Ectodermal cell (in vitro differentiated cells): ENCODE measurements around the gene DIPK1B.
"Not testable (repeated sequence)": the region's sequence is repeated elsewhere in the genome, so short reads cannot be mapped to it uniquely, and the experiment has no call there.

Experiments used
- H3K27ac ChIP-seq: 2 replicates; pipeline ENCODE4 v1.7.0; 2013; ENCODE audit warnings: mild to moderate bottlenecking, low read depth, low read length; ENCODE audit not compliant: insufficient read depth, poor library complexity, severe bottlenecking
- H3K27me3 ChIP-seq: 2 replicates; pipeline ENCODE4 v1.7.0; 2013; ENCODE audit warnings: mild to moderate bottlenecking, low read length; ENCODE audit not compliant: insufficient read depth, control insufficient read depth, poor library complexity, severe bottlenecking
- H3K36me3 ChIP-seq: one replicate; pipeline ENCODE4 v1.7.0; 2013; ENCODE audit warnings: low read length; ENCODE audit not compliant: control insufficient read depth, insufficient read depth
- H3K4me1 ChIP-seq: one replicate; pipeline ENCODE4 v1.7.0; 2013; ENCODE audit warnings: low read length; ENCODE audit not compliant: control insufficient read depth, insufficient read depth
- H3K4me3 ChIP-seq: 2 replicates; pipeline ENCODE4 v1.7.0; 2013; ENCODE audit warnings: low read depth, low read length, control low read depth; ENCODE audit not compliant: insufficient read depth
- H3K9me3 ChIP-seq: 2 replicates; pipeline ENCODE4 v1.7.0; 2013; ENCODE audit warnings: mild to moderate bottlenecking, low read length, moderate library complexity; ENCODE audit not compliant: control insufficient read depth
- WGBS, 2 experiments: methylation state at CpG; one replicate each; pipeline ENCODE4 v1.1.7; 2013; ENCODE audit warnings: missing lambda C conversion rate in 2 of 2; 5-methylcytosine and 5-hydroxymethylcytosine counted together

The DIPK1B gene

DNA sequence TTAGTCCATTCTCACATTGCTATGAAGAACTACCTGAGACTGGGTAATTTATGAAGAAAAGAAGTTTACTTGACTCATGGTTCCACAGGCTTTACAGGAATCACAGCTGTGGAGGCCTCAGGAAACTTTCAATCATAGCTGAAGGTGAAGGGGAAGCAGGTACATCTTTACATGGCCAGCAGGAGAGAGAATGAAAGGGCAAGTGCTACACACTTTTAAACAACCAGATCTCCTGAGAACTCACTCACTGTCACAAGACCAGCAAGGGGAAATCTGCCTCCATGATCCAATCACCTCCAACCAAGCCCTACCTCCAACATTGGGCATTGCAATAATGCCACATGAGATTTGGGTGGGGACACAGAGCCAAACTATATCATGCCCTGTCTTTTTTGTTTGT lies 39.4 kb downstream of the DIPK1B start:
- Histone ChIP-seq H3K4me1 (peaks cover 4% of the 10 kb centered on the region), H3K9me3 (no peaks in the 10 kb centered on the region), H3K36me3 (no peaks in the 10 kb centered on the region)

DNA sequence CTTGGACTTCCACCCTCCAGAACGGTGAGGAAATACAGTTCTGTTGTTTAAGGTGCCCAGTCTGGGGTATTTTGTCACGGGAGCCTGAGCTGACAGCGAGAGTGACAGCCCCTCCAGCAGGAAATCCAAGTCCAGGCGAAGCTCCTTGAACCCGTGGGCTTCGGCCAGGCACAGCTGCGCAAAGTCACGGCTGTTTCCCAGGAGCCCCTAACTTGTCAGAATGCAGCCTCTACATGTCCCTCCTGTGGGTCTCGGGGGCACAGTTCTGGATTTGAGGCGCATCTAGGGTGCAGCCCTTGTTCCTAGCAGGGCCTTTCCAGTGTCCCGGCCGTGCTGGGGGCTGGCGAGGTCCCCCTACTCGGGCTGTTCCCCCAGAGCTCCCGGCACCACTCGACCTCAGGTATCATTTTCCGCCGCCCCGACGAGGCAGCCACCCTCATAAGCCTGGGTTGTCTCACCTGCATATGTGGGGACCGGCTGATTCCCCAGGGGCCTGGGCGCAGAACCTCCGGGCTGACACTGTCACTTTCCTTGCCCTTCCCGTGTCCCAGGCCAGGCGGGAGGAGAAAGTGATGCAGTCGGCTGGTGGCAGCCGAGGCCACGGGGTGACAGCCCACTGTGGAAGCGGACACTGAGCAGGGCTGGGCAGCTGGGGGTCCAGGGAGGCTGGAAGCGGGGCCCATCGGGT lies 41.1 kb downstream of the DIPK1B start:
- no peaks in the 10 kb centered on the region for H3K27me3 ChIP-seq
- no peak overlapping the region for H3K27ac ChIP-seq
- H3K4me3 ChIP-seq: no peak overlapping the region
- H3K36me3 ChIP-seq: no peaks in the 10 kb centered on the region
- H3K4me1 ChIP-seq: peaks cover 4% of the 10 kb centered on the region
- 88 to 89% methylated on average over 31 of the region's 31 CpGs for WGBS, 2 experiments
- H3K9me3 ChIP-seq: no peaks in the 10 kb centered on the region

More for the DNA sequence above, 39.4 kb downstream of the DIPK1B start:
- no peak overlapping the region for H3K27ac ChIP-seq
- no peak overlapping the region for H3K4me3 ChIP-seq
- H3K27me3 ChIP-seq: no peaks in the 10 kb centered on the region

DNA sequence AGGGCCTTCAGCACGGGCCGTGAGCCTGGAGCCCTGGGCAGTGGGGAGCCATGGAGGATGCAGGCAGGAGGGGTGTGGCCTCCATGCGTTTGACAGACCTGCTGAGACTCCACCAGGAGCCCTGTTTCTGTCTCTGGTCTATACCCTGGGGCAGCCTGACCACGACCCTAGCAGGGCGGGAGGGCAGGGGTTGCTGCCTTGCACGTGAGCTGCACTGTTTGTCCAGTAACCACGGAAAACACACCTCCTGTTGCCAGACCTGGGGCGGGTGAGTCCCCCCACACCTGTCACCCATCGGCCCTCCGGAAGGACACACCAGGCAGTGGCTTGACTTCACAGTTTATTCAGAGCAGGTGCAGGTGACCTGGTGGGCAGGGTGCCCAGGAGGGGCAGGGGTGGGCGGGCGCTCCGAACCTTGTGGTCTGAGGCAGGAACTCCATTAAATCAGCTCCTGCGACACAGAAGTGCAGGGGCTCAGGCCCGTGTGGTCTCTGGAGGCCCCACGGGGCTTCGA lies 41.7 kb downstream of the DIPK1B start:
- Histone ChIP-seq H3K27ac (no peak overlapping the region), H3K4me3 (no peak overlapping the region), H3K27me3 (no peaks in the 10 kb centered on the region), H3K9me3 (no peaks in the 10 kb centered on the region), H3K4me1 (peaks cover 4% of the 10 kb centered on the region), H3K36me3 (no peaks in the 10 kb centered on the region)
- WGBS, 2 experiments: 91 to 92% methylated on average over 17 of the region's 17 CpGs

DNA sequence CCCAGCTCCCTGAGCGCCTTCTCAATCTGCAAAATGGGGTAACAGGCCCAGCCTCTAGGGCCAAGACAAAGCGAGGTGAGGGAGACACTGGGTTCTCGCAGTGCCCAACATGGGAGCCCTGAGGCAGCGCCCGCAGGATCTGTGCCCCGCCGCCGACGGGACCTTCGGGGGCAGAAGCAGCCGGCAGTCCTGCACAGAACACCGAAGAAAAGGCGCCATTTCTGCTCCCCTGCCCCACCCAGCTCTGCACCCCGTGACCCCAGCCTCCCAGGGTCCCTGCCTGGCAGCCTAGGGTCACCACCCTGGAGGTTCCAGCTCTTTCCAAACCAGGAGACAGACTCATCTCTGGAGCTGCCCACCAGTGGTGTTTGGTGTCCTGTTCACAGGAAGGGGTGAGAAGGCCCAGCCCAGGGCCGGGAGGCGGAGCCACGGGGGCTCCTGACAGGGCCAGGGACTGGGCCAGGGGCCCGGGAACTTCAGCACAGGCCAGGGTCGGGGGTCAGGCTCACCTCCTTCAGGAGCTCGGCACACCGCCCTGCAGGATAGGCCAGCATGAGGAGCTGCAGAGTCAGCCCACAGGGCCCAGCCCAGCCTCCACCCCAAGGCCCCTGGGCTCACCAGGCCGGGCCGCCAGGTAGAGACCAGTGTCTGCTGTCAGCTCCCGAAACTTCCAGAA lies 42.4 kb downstream of the DIPK1B start:
- WGBS, 2 experiments: 83 to 84% methylated on average over 24 of the region's 24 CpGs
- no peaks in the 10 kb centered on the region for H3K36me3 ChIP-seq

DNA sequence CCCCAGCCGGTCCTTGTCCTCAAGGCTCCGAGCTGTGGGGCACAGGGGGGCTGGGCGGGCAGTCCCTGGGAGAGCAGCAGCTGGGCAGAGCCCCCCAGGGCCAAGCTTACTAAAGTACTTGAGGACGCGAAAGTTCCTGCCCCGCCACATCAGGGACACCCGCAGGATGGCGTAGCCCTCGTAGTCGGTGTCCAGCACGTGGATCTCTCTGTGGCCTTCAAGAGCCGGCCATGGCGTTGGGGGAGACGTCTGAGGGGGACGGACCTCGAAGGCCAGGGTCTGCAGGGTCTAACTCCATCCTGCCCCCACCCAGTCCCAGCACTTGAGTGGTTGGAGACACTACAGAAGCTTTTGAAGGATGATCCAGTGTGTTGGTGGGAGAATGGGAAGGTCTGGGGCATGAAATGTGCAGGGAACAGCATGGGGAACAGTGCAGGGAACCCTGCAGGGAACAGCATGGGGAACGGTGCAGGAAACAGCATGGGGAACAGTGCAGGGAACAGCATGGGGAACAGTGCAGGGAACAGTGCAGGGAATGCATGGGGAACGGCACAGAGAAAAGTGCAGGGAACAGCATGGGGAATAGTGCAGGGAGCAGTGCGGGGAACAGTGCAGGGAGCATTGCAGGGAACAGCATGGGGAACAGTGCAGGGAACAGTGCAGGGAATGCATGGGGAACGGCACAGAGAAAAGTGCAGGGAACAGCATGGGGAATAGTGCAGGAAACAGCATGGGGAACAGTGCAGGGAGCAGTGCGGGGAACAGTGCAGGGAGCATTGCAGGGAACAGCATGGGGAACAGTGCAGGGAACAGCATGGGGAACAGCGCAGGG lies 43.1 kb downstream of the DIPK1B start:
- not testable (repeated sequence) for H3K4me3 ChIP-seq, H3K36me3 ChIP-seq, H3K27ac ChIP-seq, H3K9me3 ChIP-seq, H3K4me1 ChIP-seq, H3K27me3 ChIP-seq
- 93 to 95% methylated on average over 22 of the region's 22 CpGs for WGBS, 2 experiments

More for the DNA sequence above, 42.4 kb downstream of the DIPK1B start:
- no peaks in the 10 kb centered on the region for H3K9me3 ChIP-seq
- no peaks in the 10 kb centered on the region for H3K27me3 ChIP-seq
- peaks cover 4% of the 10 kb centered on the region for H3K4me1 ChIP-seq
- H3K27ac ChIP-seq: no peak overlapping the region
- no peak overlapping the region for H3K4me3 ChIP-seq

DNA sequence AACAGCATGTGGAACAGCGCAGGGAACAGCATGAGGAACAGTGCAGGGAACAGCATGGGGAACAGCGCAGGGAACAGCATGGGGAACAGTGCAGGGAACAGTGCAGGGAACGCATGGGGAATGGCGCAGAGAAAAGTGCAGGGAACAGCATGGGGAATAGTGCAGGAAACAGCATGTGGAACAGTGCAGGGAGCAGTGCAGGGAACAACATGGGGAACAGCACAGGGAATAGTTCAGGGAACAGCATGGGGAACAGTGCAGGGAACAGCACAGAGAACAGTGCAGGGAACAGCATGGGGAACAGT lies 43.7 kb downstream of the DIPK1B start:
- H3K4me3 ChIP-seq: no peak overlapping the region
- H3K4me1 ChIP-seq: peaks cover 4% of the 10 kb centered on the region
- no peak overlapping the region for H3K27ac ChIP-seq
- H3K27me3 ChIP-seq: no peaks in the 10 kb centered on the region
- no peaks in the 10 kb centered on the region for H3K36me3 ChIP-seq
- no peaks in the 10 kb centered on the region for H3K9me3 ChIP-seq
- 95 to 97% methylated on average over 4 of the region's 4 CpGs for WGBS, 2 experiments

DNA sequence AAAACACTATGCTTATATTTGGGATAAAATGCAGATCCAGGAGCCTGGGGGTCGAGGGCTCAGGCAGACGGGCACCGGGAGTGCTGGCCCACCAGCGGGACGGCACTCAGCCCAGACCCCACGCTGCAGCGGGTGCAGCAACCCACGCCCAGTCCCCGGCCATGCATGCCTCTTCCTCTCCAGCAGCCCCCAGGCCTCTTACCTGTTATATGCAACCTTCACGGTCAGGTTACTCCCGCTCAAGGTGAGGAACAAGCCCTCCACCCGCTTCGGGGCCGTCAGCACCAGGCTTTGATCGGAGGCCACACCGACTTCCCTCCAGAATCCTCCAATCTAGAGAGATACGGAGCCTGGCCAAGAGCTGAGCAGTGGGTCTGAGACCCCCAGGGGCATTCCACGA lies 44.5 kb downstream of the DIPK1B start:
- Histone ChIP-seq H3K27ac (no peak overlapping the region), H3K4me1 (peaks cover 4% of the 10 kb centered on the region), H3K9me3 (no peaks in the 10 kb centered on the region), H3K27me3 (no peaks in the 10 kb centered on the region), H3K4me3 (no peak overlapping the region), H3K36me3 (no peaks in the 10 kb centered on the region)
- 93 to 94% methylated on average over 18 of the region's 18 CpGs for WGBS, 2 experiments

DNA sequence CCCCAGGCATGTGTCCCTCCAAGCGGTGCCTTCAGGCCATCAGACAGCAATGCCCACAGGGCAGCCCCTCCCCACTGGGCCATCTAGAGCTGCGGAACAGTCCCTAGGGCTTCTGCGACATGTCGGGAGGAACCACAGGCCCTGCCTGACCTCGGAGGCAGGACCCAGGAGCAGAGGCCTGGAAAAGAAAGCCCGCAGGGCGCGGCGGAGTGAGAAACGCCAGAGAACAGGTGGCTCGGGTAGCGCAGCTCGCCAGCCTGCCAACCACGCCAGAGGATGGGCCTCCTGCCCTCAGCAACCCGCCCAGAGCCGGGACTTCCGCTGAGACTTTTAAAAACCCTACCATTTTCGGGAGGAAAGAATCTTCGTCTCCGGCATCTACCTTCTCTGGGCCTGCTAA lies 45.0 kb downstream of the DIPK1B start:
- no peaks in the 10 kb centered on the region for H3K27me3 ChIP-seq
- WGBS, 2 experiments: 91% methylated on average over 20 of the region's 20 CpGs
- no peaks in the 10 kb centered on the region for H3K36me3 ChIP-seq
- peaks cover 4% of the 10 kb centered on the region for H3K4me1 ChIP-seq
- H3K4me3 ChIP-seq: no peak overlapping the region
- H3K27ac ChIP-seq: no peak overlapping the region
- no peaks in the 10 kb centered on the region for H3K9me3 ChIP-seq

DNA sequence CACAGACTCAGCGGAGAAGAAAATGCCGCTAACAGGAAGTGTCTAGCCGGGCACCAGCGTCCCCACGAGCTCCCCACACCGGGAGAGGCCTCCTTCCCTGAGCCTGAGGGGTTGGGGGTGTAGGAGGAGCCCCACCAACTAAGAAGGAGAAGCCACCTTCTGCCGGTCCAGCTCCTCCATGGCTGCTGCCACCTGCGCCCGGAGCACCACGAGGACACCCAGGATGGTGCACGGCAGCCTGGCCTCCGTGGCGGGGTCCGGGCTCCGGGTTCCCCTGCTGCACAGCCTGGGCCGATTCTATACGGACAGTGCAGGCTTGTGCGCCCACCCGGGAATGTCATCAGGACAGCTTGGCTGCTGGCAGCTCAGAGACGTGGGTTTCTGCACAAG lies 45.4 kb downstream of the DIPK1B start:
- 92 to 94% methylated on average over 20 of the region's 20 CpGs for WGBS, 2 experiments
- Histone ChIP-seq H3K4me1 (peaks cover 4% of the 10 kb centered on the region), H3K27me3 (no peaks in the 10 kb centered on the region), H3K27ac (no peak overlapping the region), H3K36me3 (no peaks in the 10 kb centered on the region), H3K9me3 (no peaks in the 10 kb centered on the region), H3K4me3 (no peak overlapping the region)

DNA sequence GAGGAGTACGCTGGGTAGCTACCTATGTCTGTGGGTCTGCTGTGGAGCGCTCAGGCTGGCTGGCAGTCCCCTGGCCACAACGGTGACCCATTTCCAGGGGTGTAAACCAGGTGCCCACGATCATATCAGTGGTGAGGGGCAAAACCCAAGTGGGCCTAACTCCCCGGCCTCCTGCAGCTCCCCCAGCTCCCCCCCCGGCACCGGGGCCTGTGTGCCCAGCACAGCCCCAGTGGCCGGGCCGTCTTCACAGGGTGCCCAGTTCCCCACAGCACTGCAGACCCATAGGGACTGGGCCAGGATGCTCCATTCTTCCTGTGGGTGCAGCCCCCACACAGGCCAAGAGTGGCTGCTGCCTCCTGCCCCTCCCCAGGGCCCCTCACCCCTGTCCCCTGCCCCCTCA lies 46.6 kb downstream of the DIPK1B start:
- peaks cover 9% of the 10 kb centered on the region for H3K4me1 ChIP-seq
- no peaks in the 10 kb centered on the region for H3K36me3 ChIP-seq
- H3K9me3 ChIP-seq: no peaks in the 10 kb centered on the region
- 89 to 90% methylated on average over 9 of the region's 9 CpGs for WGBS, 2 experiments
- H3K4me3 ChIP-seq: no peak overlapping the region
- H3K27me3 ChIP-seq: no peaks in the 10 kb centered on the region
- H3K27ac ChIP-seq: no peak overlapping the region
